Subcutaneous abdominal adipose tissue (tissue), 5 donors: ENCODE results near the gene CCDC177.

Experiments
- H3K27ac ChIP-seq: one replicate; pipeline ENCODE4 v1.7.0; 2013; ENCODE audit warnings: low read depth, mild to moderate bottlenecking, inconsistent platforms, low read length, moderate library complexity
- H3K27me3 ChIP-seq, 5 donors: one replicate each; pipeline ENCODE4 v1.7.0; 2013; ENCODE audit warnings: low read length in 5 of 5, inconsistent platforms in 1 of 5; ENCODE audit not compliant: control insufficient read depth in 5 of 5, insufficient read depth in 4 of 5
- H3K36me3 ChIP-seq, 5 donors: one replicate each; pipeline ENCODE4 v1.7.0; 2013; ENCODE audit warnings: low read length in 5 of 5; ENCODE audit not compliant: control insufficient read depth in 5 of 5, insufficient read depth in 5 of 5
- H3K4me1 ChIP-seq, 5 donors: one replicate each; pipeline ENCODE4 v1.7.0; 2013; ENCODE audit warnings: low read length in 5 of 5, mild to moderate bottlenecking in 3 of 5, moderate library complexity in 1 of 5; ENCODE audit not compliant: control insufficient read depth in 5 of 5, insufficient read depth in 5 of 5
- H3K4me3 ChIP-seq, 5 donors: one replicate each; pipeline ENCODE4 v1.7.0; 2013; ENCODE audit warnings: low read length in 5 of 5, low read depth in 1 of 5
- H3K9ac ChIP-seq, 5 donors: one replicate each; pipeline ENCODE4 v1.7.0; 2013; ENCODE audit warnings: low read length in 5 of 5, mild to moderate bottlenecking in 4 of 5, moderate library complexity in 3 of 5
- H3K9me3 ChIP-seq, 5 donors: one replicate each; pipeline ENCODE4 v1.7.0; 2013; ENCODE audit warnings: low read length in 5 of 5; ENCODE audit not compliant: control insufficient read depth in 5 of 5
- donor health status: healthy.
- donor health status: healthy.
- donor health status: healthy.
- donor health status: healthy.
- donor health status: healthy.

Gene CCDC177

GRCh38 chr14:69522026-69522425, 52.6 kb downstream of the CCDC177 start:
- H3K27me3 ChIP-seq = peaks cover 4 to 10% (median 6%) of the 10 kb centered on the region in 5 donors
- H3K4me1 ChIP-seq = no peaks in the 10 kb centered on the region
- H3K36me3 ChIP-seq = no peaks in the 10 kb centered on the region
- H3K4me3 ChIP-seq = no peak overlapping the region
- H3K9me3 ChIP-seq = no peaks in the 10 kb centered on the region
- H3K27ac ChIP-seq = no peak overlapping the region
- H3K9ac ChIP-seq = no peak overlapping the region
